NCI-H748 (cell line): ENCODE data around the gene CSTB.

ENCODE experiments used
- DNase-seq: peaks from one replicate; lab custom pipeline; 2025; ENCODE audit not compliant: unreplicated experiment; lab: John Stamatoyannopoulos, UW

CSTB gene

GRCh38 chr21:43733529-43734071, 42.5 kb downstream of the CSTB start:
- no peak for DNase-seq

GRCh38 chr21:43733060-43733459, 43.0 kb downstream of the CSTB start:
- DNase-seq: no peak

DNA sequence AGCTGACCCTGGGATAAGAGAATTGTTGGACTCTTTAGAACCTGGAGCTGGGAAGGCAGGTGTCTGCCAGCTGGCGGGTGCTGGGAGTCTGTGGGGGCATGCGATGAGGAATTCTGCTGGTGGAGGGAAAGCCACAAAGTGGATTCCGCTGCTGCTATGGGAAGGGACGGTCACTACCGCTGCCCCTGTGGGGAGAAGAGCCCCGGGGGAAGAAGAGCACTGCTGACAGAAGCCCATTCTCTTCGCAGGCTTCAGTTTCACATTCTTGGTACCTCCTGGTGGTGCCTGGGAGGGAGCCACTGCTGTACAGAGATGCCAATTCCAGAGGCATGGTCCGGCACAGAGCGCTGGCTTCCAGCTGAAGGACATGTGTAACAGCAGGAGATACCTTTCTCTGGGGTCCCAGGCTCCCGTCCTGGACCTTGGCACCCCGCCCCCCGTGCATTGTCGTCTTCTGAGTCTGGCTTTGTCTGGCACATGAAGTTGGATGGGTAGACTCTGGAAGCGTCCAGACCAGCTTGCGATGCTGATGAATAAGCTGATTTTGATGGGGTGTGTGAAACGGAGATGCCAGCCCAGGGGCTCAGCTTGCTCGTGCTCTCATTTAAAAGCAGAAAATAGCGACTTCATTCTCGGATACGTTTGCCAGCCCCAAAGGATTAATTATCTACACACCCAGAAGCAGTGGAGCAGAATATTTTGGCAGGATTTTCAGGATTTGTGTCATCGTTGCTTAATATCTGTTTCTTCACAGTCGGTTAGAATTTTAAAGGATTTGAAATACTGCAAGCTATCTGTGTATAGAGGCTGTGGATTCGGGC, 44.0 kb downstream of the CSTB start:
- no peak for DNase-seq

- no peak for DNase-seq
These were observed 44.6 kb downstream of the CSTB start for GRCh38 chr21:43731476-43731875.

GRCh38 chr21:43728467-43729390, 47.4 kb downstream of the CSTB start:
- DNase-seq: peak; percentile 77

GRCh38 chr21:43728154-43728466, 48.0 kb downstream of the CSTB start:
- no peak for DNase-seq

DNA sequence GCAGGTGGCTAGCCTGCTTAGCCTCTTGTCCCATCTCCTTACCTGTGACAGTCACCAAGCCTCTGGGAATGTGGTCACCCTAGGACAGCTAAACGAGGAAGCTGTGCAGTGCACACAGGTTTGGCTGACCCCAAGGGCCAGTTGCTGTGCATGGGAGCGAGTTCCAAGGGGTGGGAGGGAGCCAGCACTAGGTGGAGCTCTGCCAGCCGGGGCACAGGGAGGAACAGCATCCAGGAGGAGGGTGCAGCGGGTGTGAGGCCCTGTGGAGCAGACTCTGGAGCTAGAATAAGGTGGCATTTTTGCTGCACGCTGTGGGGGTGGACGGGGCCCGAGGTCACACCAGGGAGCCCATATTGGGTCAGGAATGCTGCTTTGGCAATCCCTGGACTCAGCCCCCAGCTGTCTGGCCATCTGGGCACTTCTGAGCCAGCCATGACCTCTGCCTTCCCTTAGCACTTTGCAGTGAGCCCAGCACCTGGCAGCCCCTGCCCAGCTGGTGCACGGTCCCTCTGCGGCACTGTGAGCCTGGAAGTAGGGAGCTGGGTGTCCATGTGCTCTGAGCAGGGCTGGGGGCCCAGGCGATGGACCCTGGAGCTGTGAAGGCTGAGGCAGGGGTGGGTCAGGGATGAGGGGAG, 48.5 kb downstream of the CSTB start:
- DNase-seq: no peak

- DNase-seq: no peak
These were observed 49.2 kb downstream of the CSTB start for GRCh38 chr21:43726686-43727518.
